AG10803 (cell line): ENCODE data around the gene HOGA1.

Source experiments
- DNase-seq: peaks from one replicate; pipeline ENCODE4 v3.0.0; 2010; ENCODE audit warnings: low read depth
- H3K4me3 ChIP-seq: 2 replicates; pipeline ENCODE4 v1.5.1; 2011; ENCODE audit warnings: mild to moderate bottlenecking, low read length, control low read depth
- CTCF ChIP-seq: conservative IDR thresholded peaks from 2 replicates; pipeline ENCODE4 v1.5.1; 2011; ENCODE audit warnings: mild to moderate bottlenecking, low read length, control low read depth, inconsistent platforms

HOGA1 gene

DNA sequence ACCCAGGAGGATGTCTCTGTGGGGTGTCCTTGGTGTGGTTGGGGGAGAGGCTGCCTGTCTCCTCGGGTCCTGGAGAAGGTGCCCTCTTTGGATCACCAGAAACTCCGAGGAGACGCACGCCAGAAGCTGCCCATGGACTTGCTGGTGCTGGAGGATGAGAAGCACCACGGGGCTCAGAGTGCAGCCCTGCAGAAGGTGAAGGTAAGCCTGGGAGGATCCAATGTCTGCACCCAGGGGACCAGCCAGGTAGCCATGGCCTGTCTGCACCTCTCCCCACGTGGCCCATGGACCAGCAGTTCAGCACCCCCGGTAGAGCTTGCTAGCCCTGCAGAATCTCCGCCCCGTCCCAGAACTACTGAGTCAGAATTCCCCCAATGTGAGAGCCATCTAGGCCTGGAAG is 6.5 kb upstream of the HOGA1 start:
- H3K4me3 ChIP-seq: no peak overlapping the region
- no peak for DNase-seq
- no peak for TF ChIP-seq CTCF

DNA sequence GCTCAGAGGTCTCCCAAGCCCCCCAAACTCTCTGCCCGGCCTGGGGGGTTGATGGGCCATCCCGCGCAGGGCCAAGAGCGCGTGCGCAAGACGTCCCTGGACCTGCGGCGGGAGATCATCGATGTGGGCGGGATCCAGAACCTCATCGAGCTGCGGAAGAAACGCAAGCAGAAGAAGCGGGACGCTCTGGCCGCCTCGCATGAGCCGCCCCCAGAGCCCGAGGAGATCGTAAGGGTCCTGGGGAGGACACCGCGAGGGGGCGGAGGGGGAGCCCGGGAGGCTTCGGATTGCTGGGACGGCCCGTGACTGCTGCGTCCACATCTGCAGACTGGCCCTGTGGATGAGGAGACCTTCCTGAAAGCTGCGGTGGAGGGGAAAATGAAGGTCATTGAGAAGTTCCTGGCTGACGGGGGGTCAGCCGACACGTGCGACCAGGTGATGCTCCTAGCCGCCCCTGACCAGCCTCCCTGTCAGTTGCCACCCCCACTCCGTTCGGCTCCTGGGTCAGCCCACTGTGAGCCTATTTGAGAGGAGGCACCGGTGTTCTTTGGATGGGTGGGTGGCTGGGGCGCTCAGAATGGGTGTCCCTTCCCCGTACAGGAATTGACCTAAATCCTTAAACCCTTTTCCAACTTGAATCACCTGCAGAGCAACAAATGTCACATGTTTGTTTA is 5.9 kb upstream of the HOGA1 start:
- no peak for TF ChIP-seq CTCF
- H3K4me3 ChIP-seq: peak overlapping the region; percentile 39
- no peak for DNase-seq

DNA sequence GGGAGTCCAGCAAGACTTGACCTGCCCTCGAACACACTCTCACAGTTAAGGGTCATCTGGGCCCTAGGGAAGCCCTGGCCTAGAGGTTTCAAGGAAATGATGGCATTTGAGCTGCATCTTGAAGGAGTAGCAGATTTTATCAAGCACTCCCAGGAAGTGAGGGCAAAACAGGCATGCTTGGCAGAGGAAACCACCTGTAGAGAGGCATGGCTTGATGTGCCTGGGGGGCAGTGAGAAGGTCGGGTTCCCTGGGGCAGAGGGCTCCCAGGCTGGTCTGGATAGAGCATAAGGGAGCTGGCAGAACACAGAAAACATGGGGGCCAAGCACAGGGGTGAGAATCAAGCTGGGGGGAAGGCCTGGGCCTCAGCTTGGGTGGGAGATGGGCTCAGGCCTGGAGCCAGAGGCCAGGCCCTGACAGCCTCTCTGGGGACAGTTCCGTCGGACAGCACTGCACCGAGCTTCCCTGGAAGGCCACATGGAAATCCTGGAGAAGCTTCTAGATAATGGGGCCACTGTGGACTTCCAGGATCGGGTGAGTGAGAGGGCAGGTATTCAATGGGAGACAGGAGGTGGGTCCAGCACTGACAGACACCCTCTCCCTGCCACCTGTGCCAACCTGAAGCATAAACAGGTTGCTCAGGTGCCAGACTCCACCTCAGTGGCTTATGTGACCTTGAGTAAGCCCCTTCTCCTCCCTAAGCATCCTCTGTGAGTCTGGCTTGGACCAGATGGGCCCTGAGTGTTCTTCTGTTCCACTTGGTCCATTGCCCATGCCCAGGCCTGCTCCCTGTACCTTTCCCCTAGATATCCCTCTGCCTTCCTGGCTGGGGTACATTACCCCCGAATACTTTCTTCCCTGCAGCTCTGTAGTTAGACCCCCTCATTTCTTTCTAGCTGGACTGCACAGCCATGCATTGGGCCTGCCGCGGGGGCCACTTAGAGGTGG is 3.5 kb upstream of the HOGA1 start:
- DNase-seq: no peak
- no peak for TF ChIP-seq CTCF
- no peak overlapping the region for H3K4me3 ChIP-seq

GRCh38 chr10:97582169-97582568 is 2.0 kb upstream of the HOGA1 start:
- H3K4me3 ChIP-seq: no peak overlapping the region
- TF ChIP-seq CTCF: no peak
- no peak for DNase-seq

GRCh38 chr10:97583476-97583875 is 713 bp upstream of the HOGA1 start:
- no peak overlapping the region for H3K4me3 ChIP-seq
- DNase-seq: no peak
- no peak for TF ChIP-seq CTCF

GRCh38 chr10:97584798-97585438 is 729 bp downstream of the HOGA1 start:
- TF ChIP-seq CTCF: no peak
- DNase-seq: no peak
- H3K4me3 ChIP-seq: no peak overlapping the region
